ENCODE data around the gene KIF3B. TPM values are rescaled to one million over a fixed set of nuclear protein-coding genes. Genes with fewer than 3 reads are reported as not detected.

Gene KIF3B
- total and polyA plus RNA-seq, 2 of the 13 experiments (the other 11 are each of a cell fraction or from before 2014, with no cell fraction given) = 23.6 to 28.8 TPM

DNA sequence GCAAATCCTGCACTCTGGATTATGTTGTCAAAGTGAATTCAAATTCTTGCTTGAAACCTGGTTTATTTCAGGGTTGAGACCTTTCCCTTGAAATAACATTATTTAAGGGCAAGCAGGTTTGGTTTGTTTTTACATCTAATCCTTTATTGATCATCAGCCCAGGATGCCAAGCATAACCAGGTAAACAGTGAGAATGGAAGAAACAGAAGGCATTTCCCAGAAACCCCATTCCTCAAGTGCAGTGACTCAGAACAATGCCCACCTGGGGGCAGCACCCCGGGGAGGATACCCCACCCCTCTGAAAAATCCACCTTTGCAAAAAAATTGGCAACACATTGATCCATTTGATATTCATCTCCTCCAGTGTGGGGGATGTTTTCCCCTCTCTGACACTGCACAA, 37.2 kb upstream of the KIF3B start:
- Histone ChIP-seq H3K36me3 (replicated peaks in 1 of 2; ENCODE audit: control insufficient read depth in 1 of 2, insufficient read depth in 2 of 2, low read length in 2 of 2) (peaks cover 0 to 5% of the 10 kb centered on the region in 2 experiments; a peak in 2 of 5 replicates), H3K4me2 (ENCODE audit: low read depth, low read length) (no peak overlapping the region), H3K27ac (ENCODE audit: extremely low read length, insufficient read depth, low read length) (no peak overlapping the region), H3K9me3 (ENCODE audit: low read length) (no peaks in the 10 kb centered on the region), H3K79me2 (ENCODE audit: insufficient read depth, low read length) (no peaks in the 10 kb centered on the region), H2AFZ (ENCODE audit: low read length) (no peak overlapping the region), H3K9ac (ENCODE audit: insufficient read depth, low read depth, low read length) (no peak overlapping the region), H3K27me3 (ENCODE audit: control insufficient read depth in 1 of 2, insufficient read depth in 2 of 2, low read length in 2 of 2) (no peaks in the 10 kb centered on the region), H3K4me3 (replicated peaks in 1 of 3; ENCODE audit: insufficient read depth in 1 of 3, low read depth in 2 of 3, low read length in 3 of 3) (no peak overlapping the region), H3K4me1 (ENCODE audit: insufficient read depth, low read length) (peaks cover 52% of the 10 kb centered on the region), H4K20me1 (ENCODE audit: insufficient read depth, low read length) (no peaks in the 10 kb centered on the region)
- BruUV-seq (replicated peaks) = no TSS peak
- WGBS (ENCODE audit: low lambda C conversion rate) = 7% methylated on average over 1 of the region's 1 CpG
- intact Hi-C loops (cut with micrococcal nuclease; ENCODE audit: unreplicated experiment) (loop anchor here (5.0 kb wide), 1 partner anchor 47 kb away; no protein-coding TSS in a partner anchor), in situ Hi-C loops (cut with HindIII; ENCODE audit: extremely low pct_ligation_motif_present, low pct_unique_long_range_greater_than_20kb) (no loop called here)
- CTCF ChIA-PET (ENCODE audit: low intra/inter-chr PET ratio, low total read pairs) = no interaction called here
- FAIRE-seq (peak; percentile 4), ATAC-seq (no peak), DNase-seq (ENCODE audit: low spot score) (no peak)
- POLR2A ChIA-PET = interaction anchor here (0.7 kb wide), 1 partner anchor 185 kb away, joined by 3 read pairs; no protein-coding TSS in a partner anchor
- TF ChIP-seq, protein P1, sequence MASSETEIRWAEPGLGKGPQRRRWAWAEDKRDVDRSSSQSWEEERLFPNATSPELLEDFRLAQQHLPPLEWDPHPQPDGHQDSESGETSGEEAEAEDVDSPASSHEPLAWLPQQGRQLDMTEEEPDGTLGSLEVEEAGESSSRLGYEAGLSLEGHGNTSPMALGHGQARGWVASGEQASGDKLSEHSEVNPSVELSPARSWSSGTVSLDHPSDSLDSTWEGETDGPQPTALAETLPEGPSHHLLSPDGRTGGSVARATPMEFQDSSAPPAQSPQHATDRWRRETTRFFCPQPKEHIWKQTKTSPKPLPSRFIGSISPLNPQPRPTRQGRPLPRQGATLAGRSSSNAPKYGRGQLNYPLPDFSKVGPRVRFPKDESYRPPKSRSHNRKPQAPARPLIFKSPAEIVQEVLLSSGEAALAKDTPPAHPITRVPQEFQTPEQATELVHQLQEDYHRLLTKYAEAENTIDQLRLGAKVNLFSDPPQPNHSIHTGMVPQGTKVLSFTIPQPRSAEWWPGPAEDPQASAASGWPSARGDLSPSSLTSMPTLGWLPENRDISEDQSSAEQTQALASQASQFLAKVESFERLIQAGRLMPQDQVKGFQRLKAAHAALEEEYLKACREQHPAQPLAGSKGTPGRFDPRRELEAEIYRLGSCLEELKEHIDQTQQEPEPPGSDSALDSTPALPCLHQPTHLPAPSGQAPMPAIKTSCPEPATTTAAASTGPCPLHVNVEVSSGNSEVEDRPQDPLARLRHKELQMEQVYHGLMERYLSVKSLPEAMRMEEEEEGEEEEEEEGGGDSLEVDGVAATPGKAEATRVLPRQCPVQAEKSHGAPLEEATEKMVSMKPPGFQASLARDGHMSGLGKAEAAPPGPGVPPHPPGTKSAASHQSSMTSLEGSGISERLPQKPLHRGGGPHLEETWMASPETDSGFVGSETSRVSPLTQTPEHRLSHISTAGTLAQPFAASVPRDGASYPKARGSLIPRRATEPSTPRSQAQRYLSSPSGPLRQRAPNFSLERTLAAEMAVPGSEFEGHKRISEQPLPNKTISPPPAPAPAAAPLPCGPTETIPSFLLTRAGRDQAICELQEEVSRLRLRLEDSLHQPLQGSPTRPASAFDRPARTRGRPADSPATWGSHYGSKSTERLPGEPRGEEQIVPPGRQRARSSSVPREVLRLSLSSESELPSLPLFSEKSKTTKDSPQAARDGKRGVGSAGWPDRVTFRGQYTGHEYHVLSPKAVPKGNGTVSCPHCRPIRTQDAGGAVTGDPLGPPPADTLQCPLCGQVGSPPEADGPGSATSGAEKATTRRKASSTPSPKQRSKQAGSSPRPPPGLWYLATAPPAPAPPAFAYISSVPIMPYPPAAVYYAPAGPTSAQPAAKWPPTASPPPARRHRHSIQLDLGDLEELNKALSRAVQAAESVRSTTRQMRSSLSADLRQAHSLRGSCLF (CRISPR knock-in tag; IDR thresholded peaks at IDR 0.05; ENCODE audit: borderline replicate concordance) = no peak
- TF ChIP-seq, protein P2, sequence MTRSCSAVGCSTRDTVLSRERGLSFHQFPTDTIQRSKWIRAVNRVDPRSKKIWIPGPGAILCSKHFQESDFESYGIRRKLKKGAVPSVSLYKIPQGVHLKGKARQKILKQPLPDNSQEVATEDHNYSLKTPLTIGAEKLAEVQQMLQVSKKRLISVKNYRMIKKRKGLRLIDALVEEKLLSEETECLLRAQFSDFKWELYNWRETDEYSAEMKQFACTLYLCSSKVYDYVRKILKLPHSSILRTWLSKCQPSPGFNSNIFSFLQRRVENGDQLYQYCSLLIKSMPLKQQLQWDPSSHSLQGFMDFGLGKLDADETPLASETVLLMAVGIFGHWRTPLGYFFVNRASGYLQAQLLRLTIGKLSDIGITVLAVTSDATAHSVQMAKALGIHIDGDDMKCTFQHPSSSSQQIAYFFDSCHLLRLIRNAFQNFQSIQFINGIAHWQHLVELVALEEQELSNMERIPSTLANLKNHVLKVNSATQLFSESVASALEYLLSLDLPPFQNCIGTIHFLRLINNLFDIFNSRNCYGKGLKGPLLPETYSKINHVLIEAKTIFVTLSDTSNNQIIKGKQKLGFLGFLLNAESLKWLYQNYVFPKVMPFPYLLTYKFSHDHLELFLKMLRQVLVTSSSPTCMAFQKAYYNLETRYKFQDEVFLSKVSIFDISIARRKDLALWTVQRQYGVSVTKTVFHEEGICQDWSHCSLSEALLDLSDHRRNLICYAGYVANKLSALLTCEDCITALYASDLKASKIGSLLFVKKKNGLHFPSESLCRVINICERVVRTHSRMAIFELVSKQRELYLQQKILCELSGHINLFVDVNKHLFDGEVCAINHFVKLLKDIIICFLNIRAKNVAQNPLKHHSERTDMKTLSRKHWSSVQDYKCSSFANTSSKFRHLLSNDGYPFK (CRISPR knock-in tag; IDR thresholded peaks at IDR 0.05; ENCODE audit: borderline replicate concordance) = no peak
- TF ChIP-seq YY1 (IDR thresholded peaks at IDR 0.05; ENCODE audit: insufficient read depth, insufficient replicate concordance, low read depth, low read length) = no peak
- TF ChIP-seq HDAC2 (CRISPR knock-in tag; IDR thresholded peaks at IDR 0.05) = 0 out of 2 replicates have a peak, but pooled peaks have one; percentile 18
- no peak for TF ChIP-seq ZNF33A (CRISPR knock-in tag; IDR thresholded peaks at IDR 0.05; ENCODE audit: borderline replicate concordance)
- TF ChIP-seq SMC3 (IDR thresholded peaks at IDR 0.05; ENCODE audit: low read length) = peak; percentile 21; the same call in 1 of the 2 replicates
- no peak for TF ChIP-seq SOX13 (IDR thresholded peaks at IDR 0.05)
- TF ChIP-seq SOX13 (CRISPR knock-in tag; conservative IDR thresholded peaks at IDR 0.05 in 1 of 2, IDR thresholded peaks at IDR 0.05 in 1 of 2) = 0 out of 4 replicates have a peak, but pooled peaks of 1 of the 2 experiments have one; percentile 29
- TF ChIP-seq, protein P3, sequence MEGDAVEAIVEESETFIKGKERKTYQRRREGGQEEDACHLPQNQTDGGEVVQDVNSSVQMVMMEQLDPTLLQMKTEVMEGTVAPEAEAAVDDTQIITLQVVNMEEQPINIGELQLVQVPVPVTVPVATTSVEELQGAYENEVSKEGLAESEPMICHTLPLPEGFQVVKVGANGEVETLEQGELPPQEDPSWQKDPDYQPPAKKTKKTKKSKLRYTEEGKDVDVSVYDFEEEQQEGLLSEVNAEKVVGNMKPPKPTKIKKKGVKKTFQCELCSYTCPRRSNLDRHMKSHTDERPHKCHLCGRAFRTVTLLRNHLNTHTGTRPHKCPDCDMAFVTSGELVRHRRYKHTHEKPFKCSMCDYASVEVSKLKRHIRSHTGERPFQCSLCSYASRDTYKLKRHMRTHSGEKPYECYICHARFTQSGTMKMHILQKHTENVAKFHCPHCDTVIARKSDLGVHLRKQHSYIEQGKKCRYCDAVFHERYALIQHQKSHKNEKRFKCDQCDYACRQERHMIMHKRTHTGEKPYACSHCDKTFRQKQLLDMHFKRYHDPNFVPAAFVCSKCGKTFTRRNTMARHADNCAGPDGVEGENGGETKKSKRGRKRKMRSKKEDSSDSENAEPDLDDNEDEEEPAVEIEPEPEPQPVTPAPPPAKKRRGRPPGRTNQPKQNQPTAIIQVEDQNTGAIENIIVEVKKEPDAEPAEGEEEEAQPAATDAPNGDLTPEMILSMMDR (CRISPR knock-in tag; IDR thresholded peaks at IDR 0.05) = peak; percentile 48
- TF ChIP-seq RBM39 (IDR thresholded peaks at IDR 0.05; ENCODE audit: low read depth, low read length, poor library complexity, severe bottlenecking) = no peak
- TF ChIP-seq TEAD3 (CRISPR knock-in tag; optimal IDR thresholded peaks at IDR 0.05; ENCODE audit: borderline replicate concordance) = peak; percentile 34
- TF ChIP-seq BCL6 (CRISPR knock-in tag; IDR thresholded peaks at IDR 0.05) = peak; percentile 47; the same call in 1 of the 2 replicates
